HG02973 (cell line): ENCODE data around the gene MYLK.

Experiments used
- ATAC-seq: cut with Tn5 transposase; IDR thresholded peaks from one replicate; pipeline ENCODE4 v1.9.1; 2021; ENCODE audit warnings: moderate library complexity; ENCODE audit not compliant: unreplicated experiment

The MYLK gene

DNA sequence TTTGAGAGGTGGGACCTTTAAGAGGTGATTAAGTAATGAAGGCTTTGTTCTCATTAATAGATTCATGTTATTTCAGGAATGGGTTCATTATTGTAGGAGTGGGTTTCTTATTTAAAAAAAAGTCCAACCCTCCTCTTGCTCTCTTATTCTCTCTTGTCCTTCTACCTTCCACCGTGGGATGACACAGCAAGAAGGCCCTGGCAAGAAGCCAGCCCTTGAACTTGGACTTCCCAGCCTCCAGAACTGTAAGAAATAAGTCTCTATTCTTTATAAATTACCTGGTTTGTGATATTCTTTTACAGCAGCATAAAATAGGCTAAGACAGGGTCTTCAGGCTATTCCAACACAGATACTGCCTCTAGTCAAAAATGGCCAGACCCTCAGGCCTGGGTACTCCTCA lies 62.2 kb downstream of the MYLK start:
- no peak for ATAC-seq

DNA sequence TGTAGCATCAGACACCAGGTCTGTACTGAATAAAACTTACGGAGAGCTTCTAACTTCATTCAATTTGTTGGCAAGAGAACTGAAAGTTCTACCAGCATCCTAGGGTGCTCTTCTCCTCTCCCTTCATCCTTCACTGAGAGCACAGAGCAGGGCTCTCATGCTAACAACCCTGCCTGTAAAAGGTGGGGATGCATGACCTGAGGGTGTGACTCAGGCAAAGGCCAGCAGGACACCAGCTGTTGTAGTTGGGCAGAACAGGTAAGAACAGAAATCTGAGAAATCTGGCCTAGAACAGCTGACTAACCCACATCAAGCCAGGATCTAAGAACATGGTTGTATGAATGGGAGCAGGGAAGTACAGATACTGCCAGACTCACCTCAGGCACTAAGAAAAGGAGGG lies 64.2 kb downstream of the MYLK start:
- no peak for ATAC-seq

DNA sequence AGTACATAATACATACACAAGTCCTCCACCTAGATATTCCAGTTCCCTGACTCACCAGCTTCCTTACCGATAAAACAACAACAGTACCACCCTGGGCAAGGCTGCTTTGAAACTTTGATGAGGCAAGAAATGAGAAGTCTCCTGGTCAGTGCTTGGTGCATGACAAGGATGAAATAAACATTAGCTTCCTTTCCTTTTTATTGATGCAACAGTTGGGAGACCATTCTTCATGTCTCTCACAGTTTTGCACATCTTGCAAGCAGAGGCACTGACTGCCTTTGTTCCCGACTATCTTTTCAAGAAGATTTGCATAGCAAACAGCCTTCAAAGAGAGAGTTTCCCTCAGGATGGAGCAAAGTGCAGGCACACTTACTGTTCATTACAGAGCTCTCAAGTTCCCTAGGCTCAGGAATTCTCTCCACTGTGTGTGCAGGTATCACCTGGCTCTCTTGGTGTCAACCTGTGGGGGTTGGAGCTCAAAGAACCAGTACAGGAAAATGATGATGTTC lies 65.2 kb downstream of the MYLK start:
- no peak for ATAC-seq

DNA sequence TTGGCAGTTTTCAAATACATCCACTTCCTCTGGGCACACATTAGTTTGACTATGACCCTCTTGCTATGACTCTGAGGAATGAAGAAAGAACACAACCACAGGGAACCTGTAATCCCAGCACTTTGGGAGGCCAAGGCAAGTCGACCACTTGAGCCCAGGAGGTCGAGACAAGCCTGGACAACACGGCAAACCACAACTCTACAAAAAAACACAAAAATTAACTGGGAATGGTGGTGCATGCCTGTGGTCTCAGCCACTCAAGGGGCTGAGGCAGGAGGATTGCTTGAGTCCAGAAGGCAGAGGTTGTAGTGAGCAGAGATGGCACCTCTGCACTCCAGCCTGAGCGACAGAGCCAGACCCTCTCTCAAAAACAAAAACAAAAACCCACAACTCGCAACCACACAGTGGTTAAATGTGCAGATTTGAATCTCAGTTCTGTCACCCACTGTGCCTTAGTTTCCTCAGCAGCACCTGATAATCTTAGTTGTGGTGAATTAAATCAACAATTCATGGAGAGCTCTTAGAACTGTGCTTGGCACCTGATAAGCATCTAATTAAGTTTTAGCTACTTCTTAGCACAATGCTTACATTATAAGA lies 65.7 kb downstream of the MYLK start:
- no peak for ATAC-seq

DNA sequence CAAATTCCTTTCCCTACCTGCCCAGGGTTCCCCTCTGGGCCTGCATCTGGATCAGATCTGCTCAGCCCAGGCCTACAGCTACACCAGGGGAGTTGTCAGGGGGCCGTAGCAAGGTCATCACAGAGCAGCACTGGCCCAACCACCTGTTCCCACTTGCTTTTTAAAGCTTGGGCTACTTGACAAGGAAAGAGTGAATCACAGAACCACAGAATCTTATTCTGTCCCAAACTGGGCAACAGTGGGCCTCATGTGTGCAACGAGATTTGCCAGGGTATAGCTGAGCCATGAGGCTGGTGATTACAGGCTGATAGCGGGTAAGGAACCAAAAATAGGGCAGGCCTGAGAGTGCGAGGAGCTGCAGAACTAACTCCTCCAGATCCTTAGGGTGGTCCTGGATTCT lies 66.7 kb downstream of the MYLK start:
- ATAC-seq, result no peak

DNA sequence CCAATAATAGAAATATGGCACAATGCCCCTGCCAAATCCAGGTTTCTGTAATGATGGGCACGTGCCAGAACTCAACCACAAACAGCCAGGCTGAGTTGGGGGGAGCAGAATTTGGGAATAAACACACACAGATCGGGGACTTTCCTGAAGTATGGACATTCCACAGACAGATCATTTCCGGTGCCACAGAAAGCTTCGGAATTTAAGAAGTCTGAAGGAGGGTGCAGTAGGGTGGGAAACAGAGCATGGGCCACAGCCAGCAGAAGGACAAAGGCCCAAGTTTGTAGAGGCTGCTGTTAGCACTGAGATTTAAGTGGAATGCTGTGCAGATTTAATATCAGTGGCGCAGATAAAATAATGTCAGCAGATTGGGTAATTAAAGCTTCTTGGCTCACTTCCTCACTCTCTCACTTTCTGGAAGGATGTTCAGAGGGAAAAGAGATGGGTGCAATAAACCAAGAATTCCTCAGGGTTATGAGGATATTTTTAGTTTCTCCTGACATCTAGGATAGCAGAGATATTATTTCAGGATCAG lies 67.4 kb downstream of the MYLK start:
- ATAC-seq, result no peak

DNA sequence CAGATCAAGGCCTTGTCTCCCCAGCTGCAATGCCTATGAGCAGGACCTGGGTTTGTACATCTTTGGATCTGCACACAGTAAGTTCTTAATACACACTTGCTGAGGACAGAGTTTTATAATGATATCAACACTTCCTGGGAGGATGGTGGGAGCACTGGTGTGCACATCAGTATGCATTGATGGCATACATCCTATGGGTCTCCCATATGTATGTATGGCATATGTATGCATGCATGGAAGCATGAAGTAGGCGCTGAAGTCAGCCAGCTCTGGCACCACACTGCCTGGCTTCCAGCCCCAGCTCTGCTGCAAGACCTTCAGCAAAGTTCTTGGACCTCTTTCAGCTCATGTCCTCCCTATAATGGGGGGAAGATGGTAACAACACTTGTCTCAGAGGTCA lies 68.2 kb downstream of the MYLK start:
- no peak for ATAC-seq

DNA sequence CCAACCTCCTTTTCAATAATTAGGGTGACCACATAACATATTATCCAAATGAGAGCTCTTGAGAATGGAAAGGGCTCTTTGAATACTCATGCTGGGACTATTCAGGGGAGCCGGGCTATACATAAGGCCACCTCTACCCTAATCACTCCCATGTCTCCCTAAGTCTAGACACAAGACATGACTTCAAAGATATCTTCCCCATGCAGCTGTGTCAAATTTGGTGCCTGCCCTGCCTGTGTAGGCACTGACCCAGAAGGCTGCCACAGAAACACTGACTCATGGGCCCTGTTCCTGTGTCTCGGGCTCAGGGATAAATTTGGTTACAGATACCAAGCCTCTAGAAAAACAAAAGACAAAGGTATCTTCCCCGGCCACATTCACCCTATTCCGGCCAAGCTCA lies 70.3 kb downstream of the MYLK start:
- no peak for ATAC-seq

DNA sequence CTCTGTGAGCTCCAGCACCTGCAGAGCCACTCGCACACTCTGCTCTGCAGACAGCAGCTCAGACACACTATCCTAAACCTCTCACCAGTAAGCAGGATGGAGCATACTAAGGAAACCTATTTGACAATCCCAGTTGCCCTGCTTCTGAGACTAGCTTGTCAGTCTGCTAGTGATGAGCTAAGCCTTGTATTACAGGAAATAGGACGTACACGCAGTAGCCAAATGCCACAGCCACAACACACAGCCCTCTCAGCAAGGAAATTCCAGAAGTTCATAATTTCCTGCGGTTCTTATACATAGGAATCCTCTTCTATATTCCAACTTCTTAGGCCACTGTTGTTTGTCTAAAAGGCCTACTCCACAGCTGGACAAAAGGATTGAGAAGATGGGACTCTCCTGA lies 74.5 kb downstream of the MYLK start:
- no peak for ATAC-seq

DNA sequence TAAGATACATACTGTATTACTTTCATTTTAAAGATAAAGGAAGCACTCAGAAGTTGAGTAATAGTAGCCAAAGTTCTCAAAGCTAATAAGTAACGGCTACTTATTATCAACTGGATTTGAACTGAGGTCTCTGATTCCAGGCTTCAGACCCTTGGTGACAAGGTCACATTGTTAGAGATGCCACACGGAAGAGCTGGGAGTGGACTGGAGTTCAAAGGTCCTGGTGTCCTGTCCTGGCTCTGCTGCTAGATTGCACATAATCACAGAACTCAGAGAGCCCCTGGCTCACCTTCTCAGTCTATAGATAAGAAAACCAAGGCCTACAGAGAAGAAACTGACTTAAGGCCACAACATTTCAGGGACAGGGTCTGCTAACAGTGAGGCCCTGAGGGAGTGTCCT lies 75.3 kb downstream of the MYLK start:
- no peak for ATAC-seq

DNA sequence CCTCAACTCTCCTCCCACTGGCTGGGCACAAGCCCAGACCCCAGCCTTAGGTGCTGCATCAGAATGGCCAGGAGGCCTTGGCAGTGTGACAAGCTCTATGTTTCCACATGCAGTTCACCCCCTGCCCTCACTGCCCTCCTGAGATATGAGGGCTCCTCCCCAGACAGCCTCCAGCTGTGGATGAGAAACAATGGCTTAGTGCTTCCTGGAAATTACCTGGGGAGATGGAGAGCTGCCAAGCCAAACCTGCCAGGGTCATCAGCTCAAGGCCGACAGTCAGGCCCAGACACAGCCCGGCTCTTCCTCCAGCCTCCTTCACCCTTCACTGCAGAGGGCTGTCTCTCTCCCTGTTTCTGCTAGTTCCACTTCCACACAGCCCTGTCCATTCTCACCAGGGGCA lies 76.3 kb downstream of the MYLK start:
- ATAC-seq, result no peak

DNA sequence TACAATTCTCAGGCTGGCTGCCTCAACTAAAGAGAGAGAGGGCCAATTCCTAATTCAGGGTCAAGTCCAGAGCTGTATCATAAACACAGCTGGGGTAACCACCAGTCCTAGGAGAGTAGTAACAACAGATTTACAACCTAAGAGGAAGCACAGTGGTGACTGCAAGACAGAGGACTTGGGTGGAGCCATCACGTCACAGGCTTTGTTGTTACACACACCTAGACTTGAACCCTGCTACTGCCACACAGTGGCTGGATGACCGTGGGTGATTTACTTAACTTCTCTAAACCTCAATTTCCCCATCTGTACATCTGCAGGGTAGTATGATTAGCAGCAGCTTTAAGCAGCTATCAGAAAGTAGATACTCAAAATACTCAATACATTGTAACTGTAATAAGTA lies 78.6 kb downstream of the MYLK start:
- ATAC-seq, result no peak

DNA sequence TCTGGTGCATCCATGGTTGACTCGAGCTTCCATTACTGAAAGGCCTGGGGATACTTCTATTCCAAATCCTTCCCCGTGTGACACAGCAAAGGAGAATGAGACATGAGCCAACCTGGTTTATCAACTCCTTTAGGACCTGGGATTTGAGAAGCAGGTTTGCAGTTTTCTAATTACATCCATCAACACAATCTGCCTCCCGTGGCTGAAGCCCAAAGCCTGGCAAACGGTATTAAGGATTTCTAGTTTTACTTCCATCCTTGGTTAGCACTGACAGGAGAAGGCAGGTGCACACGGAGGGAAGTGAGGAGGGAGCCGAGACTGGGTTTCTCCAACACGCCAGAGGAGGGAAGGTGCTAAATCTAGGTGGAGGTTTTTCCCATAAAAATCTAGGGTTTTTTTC lies 79.0 kb downstream of the MYLK start:
- ATAC-seq, result no peak

DNA sequence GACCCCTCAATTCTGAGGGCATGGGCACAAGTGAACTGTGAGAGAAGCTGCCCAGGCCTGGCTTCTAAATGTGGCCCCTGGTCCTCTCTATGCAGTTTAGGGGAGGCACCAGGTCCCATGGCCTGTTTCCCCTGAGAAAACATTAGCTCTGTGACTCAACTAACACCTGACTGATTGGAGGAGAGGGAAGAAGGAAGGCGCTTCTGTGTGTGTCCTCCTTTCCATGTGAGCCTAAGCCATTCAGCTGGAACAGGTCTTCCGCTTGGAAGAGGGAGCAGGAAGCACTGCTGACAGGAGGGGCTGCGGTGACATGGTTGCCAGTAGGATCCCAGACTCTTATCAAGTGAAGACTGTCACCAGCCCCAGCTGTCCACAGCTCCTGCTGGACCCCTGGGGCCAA lies 79.5 kb downstream of the MYLK start:
- ATAC-seq, result no peak

DNA sequence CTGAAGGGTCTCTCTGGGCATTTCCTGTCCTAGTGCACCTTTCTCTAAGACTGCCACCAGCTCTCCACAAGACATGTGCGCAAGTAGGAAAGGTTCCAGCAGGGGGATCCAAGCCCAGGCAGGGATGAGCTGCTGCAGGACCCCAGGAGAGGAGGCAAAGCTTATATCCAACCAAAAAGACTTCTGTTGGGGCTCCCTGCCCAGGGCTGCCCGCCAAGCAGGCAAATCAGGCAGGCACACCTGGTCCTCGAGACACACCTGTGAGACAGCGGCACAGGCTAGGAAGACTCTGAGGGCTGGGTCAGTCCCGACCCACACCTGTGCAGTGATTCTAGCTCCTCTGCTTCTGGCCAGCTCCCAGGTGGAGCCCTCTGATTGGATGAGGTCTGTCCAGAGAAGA lies 80.6 kb downstream of the MYLK start:
- ATAC-seq, result no peak

DNA sequence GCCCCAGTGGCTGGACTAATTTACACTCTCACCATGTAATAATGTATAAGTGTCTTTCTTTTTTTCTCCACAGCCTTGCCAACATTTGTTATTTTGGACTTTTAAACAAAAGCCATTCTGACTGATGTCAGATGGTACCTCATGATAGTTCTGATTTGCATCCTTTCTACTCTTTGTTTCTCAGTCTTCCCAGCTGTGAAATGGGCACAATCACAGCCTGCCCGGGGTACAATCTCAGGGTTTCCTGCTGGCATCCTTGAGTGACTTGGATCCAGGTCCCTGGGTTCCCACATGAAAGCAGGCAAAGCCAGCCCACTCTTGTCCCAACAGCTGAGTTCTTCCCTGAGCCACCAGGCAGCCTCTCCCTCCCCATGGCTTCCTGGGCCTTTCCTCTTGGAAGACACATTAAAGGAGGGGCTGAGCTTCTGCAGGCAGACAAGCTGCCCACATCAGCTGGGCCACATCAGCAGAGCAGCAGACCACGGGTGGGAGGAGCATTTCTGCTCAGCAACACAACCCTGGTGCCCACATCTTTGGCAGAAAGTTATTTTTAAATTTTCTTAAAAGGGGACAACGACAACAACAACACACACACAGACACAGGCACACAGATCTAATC lies 82.0 kb downstream of the MYLK start:
- no peak for ATAC-seq

DNA sequence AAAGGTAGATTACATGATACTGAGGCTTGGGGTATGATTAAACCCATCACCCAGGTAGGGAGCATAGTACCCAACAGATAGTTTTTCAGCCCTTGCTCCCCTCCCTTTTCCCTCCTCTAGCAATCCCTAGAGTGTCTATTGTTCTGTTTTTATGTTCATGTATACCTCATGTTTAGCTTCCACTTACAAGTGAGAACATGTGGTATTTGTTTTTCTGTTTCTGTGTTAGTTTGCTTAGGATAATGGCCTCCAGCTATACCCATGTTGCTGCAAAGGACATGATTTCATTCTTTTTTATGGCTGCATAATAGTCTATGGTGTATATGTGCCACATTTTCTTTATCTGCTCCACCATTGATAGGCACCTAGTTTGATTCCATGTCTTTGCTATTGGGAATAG lies 82.7 kb downstream of the MYLK start:
- ATAC-seq, result no peak

DNA sequence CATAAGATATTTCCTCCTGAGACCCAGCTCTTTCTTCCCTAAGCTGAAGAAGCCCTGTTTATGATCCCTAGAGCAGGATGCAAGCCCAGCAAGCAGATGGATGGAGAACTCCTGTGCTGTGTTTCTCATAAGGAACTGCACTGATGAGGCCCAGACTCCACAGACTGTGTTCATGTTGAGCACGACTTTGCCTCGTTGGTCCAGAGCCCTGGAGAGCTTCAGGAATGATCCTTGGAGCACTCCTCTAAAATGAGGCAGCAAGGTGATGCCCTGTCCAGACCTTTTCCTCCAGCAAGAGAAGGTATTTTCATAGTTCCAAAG lies 83.8 kb downstream of the MYLK start:
- no peak for ATAC-seq

DNA sequence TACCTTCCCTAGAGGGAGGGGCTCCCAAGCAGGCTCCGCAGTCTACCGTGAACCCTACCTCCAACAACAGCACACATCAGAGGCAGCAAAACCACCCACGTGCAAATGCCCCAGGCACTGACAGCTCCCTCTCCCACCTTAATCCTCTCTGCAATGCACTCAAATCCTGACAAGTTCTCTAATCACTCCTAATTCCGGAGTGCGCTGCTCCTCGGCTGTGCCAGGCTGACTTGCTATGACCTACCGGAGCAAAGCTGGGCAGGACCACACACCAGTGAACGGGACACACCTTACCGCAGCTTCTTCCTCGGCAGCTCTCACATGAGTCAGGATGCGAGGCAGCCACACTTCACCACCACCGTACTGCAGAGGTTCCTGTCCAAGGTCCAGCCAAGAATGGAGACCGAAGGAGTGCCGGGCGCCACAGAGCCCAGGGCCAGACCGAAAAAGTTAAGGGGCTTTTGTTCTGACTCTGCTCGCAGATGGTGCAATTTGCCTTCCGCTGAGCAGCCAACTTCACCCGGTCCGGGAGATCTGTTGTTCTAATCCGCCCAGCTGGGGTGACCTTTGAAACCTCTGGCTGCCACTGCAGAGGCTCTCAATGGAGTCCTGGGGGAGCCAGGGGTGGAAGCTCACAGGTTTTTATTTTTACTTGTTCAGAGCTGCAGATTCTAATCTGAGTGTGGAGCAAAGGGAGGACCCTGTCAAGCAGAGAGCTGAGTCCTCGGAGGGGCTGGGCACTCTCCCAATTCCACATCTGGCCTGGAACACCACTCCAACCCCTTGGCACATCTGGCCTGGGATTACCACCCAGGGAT lies 84.4 kb downstream of the MYLK start:
- no peak for ATAC-seq

DNA sequence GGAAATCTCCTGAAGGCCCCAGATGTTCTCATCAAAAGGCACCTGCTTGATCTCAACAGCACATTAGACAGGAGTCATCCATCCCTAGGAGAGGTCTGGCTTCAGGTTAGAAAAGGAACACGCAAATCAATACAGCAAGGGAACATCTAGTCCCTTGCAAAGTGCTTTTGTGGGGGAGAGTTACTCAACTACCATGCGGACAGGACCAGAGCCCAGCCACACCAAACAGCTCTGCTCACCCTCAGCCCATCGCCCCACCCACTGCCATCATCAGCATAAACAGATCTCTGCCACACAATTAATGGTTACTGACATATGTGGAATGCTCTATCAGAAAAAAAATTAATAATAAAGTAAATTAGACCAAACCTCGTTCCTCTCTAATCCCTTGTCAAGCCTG lies 85.6 kb downstream of the MYLK start:
- no peak for ATAC-seq

DNA sequence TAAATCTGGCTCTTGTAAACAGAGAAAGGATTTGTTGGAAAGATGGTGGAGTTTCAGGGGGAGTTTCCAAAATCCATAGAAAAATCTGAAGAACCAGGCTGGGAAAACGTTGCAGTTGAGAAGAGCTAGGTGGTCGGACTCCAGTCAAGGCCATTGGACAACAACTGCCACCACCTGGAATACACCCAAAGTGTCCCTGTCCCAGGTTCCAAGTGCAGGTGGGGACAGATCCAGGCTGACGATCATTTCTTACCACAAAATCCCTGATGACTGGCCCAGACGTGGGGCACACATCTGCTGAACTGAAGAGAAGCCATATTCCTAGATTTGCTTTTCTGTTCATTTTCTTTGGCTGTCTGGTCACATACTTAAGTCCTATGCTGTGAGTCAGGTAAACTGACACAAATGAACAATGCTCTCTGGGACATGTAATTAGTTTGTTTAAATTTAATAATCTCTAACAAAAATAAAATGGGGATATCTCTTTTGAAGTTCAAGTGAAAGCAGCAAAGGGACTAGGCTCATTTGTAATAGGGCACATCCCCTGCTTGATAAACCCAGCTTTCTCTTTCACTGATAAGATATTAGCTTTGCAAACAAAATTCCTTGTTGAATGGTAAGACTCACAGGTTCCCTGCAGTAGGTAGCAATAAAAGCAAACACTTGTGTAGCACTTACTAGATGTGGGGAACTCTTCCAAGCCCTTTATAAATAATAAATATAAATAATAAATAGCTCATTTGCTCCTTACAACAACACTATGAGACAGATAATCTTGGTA lies 88.5 kb downstream of the MYLK start:
- no peak for ATAC-seq
